ENCODE data around the gene C9orf85.

DNA sequence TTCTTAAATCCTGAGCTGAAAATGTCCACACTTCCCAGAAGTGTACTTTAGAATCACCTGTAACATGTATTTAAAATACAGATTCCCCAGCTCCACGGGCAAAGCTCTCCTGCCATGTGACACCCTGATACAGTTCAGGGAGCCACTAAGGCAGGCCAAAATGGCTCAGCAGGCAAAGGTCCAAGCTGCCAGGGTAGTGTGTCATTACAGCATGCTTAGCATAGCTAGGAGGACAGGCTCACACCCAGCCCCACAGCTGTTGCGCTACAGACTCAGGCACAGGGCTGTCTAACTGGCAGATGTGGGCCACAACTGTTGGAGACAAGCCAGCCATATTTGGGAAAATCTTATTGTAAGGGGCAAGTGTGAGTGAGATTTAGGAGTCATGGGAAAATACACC, 73.0 kb downstream of the C9orf85 start:
- no peak for TF ChIP-seq YY1 (IDR thresholded peaks at IDR 0.05; ENCODE audit: insufficient read depth, insufficient read length)
- TF ChIP-seq SUZ12 (IDR thresholded peaks at IDR 0.05; ENCODE audit: extremely low read depth, insufficient read depth, insufficient read length) = no peak
